Left colon (tissue), 2 donors: ENCODE results near the gene SF3B4. TPM values are rescaled to one million over a fixed set of nuclear protein-coding genes. Genes with fewer than 3 reads are reported as not detected.

Source experiments
- ATAC-seq: fragments of 200-7000 bp; cut with Tn5 transposase; one replicate; pipeline ENCODE4 v1.9.1; 2020; ENCODE audit warnings: mild to moderate bottlenecking, moderate library complexity
- DNase-seq, 2 donors: peaks; one replicate each; pipeline ENCODE4 v3.0.0-alpha.2; 2020
- intact Hi-C, 2 donors: fragments of 100-400 bp; cut with DNase I in 1 of 2; cut with micrococcal nuclease in 1 of 2; formaldehyde crosslinking; loops; one replicate each; pipeline versions ENCODE4 v1.11.2 to v1.14.0; 2022; cut with DNase I, micrococcal nuclease
- total RNA-seq, 2 donors: library from RNA; stranded (reverse); fragmentation: NEBNext Ultra II Directional; extraction: Animal tissue kit (Norgen Biotek cat#: 25700); gene quantifications; one replicate each; pipeline ENCODE4 v1.2.1, GENCODE V29; 2021
- donor health status: DM: no; HTN: no; CAD: no.
- donor health status: DM: yes; HTN: yes; CAD: no.

Gene SF3B4
- total RNA-seq, 2 donors from 2014 or later, result 51.4 to 58.0 TPM

DNA sequence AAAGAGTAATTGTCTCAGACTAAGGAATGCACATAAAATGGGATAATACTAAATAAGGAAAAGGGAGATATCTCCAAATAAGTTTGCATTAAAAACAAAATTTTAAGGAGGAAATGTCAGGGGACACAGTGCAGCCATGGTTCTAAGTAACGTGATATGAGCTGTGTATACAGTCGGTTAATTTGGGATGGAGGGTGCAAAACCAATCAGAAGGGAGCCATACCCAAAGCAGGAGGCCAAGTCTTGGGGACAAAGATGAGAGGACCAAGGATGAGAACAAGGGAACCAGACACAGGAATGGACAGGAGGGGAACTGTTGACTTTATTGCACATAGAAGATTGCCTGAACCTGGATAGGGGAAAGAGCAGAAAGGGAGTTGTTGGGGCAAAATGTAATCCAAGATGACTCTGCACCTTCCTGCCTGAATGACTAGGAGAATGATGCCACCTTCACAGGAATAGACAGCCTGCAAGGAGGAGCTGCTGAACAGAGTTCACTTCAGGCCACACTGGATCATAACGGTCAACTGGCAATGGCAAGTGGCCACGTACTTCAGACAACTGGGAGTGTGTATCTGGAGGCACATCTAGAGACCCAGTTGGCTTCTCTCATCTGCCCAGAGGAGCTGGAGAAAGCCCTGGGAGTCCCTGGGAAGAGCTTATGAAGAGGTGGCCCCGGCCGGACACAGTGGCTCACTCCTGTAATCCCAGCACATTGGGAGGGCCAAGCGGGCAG, 50.2 kb downstream of the SF3B4 start:
- DNase-seq, result no peak
- intact Hi-C loops, result no loop called here
- no peak for ATAC-seq

Other genes with a start within 250 kb of the SF3B4 start
- 1 to 10 TPM in 1 of 2 donors, not detected in 1; 3.5 TPM for gene FCGR1A, start 145.1 kb downstream of the SF3B4 start, total RNA-seq
- 10 to 100 TPM; 11.0 to 12.6 TPM for gene BOLA1, start 28.2 kb downstream of the SF3B4 start, total RNA-seq
- 1 to 10 TPM; 1.1 to 1.4 TPM for gene SV2A, start 10.0 kb downstream of the SF3B4 start, total RNA-seq
- gene MTMR11, start 9.1 kb upstream of the SF3B4 start, total RNA-seq, result 100 to 1,000 TPM; 176 to 247 TPM
- gene OTUD7B, start 82.9 kb upstream of the SF3B4 start, total RNA-seq, result 10 to 100 TPM; 35.3 to 53.6 TPM
- gene VPS45, start 140.0 kb upstream of the SF3B4 start, total RNA-seq, result 10 to 100 TPM; 27.3 to 32.0 TPM
- gene PLEKHO1, start 222.1 kb upstream of the SF3B4 start, total RNA-seq, result 10 to 100 TPM in 1 of 2 donors, 1 to 10 TPM in 1; 4.8 to 43.0 TPM